Measurements from ENCODE around the gene GNLY.

- no peak for TF ChIP-seq CTCF (IDR thresholded peaks at IDR 0.05)
- TF ChIP-seq EP300 (IDR thresholded peaks at IDR 0.05): no peak
Observed at GRCh38 chr2:85708641-85709040, 14.5 kb downstream of the GNLY start.
